GM19239 (cell line): Measurements from ENCODE around the gene TMEM134.

Experiments
- DNase-seq: peaks from one replicate; pipeline ENCODE4 v3.0.0; 2011; ENCODE audit warnings: low spot score; ENCODE audit not compliant: insufficient read length
- FAIRE-seq: peaks from 2 replicates; lab custom pipeline; 2011; peaks lifted over from hg19 to GRCh38; lab: Jason Lieb, UNC

The TMEM134 gene

DNA sequence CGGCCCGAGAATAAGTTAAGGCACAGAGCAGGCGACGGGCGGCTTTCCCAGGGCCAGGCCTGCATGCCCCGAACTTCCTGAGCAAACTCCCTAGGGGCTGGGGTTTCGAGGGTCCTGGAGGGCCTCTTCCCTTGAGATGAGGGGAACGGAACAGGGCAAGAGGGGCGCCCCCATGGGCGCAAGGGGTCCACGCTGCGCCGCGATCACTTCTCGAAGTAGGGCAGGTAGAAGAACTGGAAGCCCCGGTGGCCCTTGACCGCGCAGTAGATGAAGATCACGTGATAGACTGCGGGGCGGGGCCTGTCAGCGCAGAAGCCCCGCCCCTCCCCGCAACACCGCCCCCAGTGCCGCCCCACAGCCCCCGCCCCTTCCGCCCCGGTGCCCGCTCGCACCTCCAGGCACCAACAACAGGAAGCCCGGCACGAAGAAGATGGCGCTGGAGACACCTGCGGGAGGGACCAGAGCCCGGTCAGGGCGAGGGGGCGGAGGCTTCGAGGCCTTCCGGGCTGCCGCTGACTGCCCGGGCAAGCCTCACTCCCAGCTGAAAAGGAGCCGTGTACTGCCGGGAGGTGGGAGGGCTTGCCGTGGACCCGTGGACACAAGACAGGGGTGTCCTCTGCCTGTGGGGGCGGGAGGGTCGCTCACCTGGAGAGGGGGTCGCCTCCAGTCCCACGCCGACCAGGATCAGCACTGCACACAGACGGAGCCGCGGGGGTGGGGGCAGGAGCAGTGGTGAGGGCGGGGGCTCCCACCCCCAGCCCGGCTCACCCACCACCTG is 4.5 kb downstream of the TMEM134 start:
- FAIRE-seq (peak; percentile 89), DNase-seq (peak; percentile 93)

DNA sequence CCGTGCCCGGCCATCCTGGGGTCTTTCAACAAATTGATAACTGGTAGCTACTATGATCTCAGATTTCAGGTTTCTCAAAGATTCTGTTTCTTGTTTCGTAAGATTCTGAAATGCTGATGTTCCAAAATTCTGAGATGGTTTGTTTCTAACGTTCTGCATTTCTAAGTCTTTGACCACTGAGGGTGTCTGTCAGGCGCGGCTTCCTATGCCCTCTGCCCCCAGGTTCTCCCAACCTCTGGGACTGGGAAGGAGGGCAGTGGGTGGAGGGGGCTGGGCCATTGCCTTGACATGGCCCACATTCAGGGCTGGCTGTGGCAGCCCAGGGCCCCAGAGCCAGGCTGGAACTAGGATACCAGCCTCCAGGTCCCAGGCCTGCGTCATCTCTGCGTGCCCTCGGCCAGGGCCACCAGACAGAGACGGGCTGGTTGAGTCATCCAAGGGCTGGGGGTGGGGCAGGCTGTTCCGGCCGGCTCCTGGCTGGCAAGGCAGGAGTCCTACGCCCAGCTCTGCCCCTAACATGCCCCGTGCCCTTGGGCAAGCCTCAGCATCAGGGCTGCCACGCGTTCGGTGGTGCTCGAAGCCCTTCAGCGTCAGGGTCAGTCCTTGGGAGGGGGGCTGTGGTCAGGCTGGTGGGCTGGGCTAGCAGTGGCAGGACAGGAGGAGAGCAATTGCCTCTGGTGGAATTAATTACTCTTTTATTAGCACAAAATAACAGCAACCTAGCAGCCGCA is 5.2 kb downstream of the TMEM134 start:
- FAIRE-seq = no peak

DNA sequence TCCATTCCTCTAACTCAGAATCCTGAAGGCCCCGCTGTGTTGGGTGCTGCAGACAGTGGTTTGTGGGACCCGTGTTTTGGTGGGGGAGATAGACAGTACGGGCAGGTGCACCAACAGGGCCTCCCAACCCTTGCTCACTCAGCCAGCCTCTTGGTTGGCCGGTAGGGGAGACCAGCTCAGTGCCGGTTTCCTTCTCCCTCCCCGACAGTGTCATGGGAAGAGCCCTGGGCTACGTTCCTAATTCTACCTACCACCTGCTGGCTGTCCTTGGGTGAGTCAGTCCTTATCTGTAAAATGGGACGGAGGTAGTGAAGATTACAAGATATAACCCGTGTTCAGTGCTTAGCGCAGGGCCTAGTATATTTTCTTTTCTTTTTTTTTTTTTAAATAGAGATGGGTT is 5.9 kb downstream of the TMEM134 start:
- FAIRE-seq = no peak

More for the DNA sequence above, 5.2 kb downstream of the TMEM134 start:
- DNase-seq = no peak

DNA sequence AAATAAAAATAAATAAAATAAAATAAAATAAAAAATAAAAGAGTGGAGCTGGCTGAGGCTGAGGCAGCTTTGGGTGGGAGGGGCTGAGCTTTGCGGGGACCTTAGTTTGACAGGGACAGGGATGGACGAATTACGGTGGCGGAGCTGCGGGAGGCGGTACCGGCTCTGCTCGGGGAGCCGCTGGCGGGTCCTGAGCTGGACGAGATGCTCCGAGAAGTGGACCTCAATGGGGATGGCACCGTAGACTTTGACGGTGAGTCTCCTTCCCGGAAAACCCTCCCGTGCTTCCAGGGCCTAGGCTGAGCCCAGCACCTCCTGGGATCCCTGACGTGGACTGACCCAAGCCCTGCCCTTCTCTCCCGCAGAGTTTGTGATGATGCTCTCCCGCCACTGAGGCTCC is 10.8 kb downstream of the TMEM134 start:
- DNase-seq = no peak
- FAIRE-seq = no peak

More for the DNA sequence above, 5.9 kb downstream of the TMEM134 start:
- DNase-seq = no peak

DNA sequence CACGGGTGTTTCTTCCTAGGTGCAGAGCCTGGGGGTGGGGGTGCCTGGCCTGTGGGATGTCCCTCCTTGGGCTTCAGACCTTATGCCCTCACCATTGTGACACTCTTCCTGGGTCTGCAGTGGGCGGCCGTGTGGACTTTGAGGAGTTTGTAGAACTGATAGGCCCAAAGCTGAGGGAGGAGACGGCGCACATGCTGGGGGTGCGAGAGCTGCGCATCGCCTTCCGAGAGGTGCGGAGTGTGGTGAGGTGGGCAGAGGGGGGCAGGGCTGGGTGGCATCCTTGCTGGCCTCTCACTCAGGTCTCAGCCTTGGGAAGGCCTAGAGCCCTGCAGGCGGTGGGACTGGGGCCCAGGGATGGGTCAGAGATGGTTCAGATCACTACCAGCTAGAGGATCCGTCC is 11.6 kb downstream of the TMEM134 start:
- DNase-seq = no peak
- FAIRE-seq = no peak

DNA sequence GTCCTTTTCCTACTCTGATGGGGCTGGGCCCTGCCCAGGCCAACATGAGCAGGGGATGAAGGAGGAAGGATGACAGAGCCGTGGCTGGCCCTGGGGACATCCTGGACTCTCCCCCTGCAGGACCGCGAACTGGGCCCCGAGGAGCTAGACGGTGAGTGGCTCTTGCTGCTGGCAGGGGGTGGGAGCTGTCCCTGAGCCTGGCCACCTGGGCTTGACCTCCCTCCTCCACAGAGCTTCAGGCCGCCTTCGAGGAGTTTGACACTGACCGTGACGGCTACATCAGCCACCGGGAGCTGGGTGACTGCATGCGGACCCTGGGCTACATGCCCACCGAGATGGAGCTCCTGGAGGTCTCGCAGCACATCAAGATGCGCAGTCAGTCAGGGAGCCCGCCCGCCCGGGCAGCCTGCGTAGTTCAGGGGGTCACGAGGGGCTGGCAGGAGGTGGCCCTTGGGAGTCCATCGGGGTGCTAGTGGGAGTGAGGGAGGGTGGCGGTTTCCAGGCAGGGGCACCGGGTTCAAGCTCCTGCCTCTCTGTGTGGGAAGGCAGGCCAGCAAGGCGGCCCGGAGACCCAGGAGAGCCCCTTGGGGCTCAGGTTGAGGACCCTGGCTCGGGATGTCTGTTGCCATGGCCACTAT is 12.9 kb downstream of the TMEM134 start:
- no peak for FAIRE-seq
- no peak for DNase-seq

DNA sequence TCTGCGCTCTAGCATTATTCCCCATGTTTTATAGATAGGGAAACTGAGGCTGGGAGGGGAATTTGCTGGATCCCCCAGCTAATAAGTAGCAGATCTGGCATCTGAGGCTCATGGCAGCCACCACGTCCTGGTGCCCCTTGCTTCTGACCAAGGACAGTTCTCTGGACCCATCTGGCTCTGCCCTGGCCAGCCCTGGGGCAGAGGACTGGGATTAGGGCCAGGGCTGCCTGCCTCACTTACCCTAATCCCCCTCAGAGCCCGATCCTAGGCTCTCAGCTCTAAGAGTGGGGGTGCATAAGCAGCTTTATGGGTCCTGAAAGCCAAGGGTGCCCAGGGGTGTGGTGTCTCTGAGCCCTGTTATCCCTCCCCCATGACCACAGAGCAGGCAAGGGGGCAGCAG is 14.0 kb downstream of the TMEM134 start, which contains the start of gene CABP4:
Gene CABP4, plus strand, starts transcription at position 301 of the 400 bp plus-strand sequence. Its CDS starts 70 bp downstream, at position 371.
- FAIRE-seq (no peak), DNase-seq (no peak)

DNA sequence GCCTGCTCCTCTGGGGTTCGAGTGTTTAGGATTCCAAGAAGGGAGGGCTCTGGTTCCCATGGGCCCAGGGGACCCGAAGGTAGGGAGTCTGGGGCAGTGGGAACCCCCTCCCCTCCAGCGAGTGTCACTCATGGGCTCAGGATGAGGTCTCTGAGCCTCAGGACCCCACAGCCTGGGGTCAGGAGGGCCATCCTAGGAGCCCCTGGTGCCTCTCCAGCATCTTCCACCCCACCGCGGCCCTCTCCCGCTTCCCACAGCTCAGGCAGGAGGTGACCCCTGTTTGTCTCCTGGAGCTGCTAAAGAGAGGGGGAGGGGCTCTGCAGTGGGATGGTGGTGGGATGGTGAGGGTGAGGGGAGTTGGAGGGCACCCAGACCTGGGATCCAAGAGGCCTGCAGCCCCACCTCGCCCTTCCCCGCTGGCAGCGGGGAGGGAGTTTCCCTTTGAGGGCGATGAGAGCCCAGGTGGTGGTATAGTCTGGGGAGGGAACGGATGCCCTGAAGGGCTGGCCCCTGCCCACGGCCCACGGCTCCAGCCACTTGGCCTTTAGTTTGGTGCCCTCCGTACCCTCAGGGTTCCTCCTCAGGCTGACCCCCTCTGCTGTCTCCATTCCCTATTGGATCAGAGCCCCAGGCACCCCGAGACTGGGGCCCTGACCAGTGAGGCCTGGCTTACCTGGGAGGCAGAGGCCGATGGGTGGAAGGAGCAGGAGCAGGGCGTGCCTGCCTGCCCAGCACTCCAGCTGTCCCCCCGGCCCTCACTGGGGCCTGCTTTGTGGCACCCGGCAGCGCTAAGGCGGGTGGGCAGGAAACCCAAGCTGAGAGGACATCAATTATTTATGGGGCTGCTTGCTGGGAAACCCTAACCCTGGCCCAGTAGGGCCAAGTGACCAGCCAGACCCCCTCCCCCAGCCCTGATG is 15.0 kb downstream of the TMEM134 start:
- FAIRE-seq = no peak
- DNase-seq = no peak

DNA sequence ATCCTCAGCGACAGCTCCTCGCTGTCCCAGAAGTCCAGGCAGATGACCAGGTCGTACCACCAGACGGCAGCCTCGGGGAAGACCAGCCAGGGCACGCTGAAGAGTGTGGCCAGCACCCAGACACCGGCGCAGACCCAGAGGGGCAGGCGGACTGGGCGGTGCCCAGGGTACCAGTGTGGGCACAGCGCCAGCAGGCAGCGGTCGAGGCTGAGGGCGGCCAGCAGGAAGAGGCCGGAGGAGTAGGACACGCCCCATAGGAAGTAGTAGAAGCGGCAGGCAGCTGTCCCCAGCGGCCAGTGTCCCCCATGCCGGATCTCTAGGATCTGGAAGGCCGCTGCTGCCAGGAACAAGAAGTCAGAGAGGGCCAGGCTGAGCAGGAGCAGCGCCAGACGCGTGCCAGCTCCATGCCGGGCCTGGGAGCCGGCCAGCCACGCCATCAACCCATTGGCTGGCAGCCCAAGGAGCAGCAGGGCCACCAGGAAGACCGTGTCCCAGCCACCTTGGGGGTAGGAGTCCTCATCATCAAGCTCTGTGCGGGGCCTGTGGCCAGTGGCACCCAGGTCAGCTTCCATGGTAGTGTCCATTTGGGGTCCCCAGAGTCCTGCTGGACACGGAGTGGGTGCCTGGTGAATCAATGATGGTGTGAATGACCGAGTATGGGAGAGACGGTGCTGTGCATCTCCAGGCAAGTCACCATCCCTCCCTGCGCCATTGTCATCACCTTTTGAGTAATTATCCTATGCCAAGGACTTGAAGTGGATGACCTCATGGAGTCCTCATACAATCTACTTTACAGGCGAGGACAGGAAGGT is 16.7 kb downstream of the TMEM134 start, which contains the start of gene GPR152:
Gene GPR152, minus strand, starts transcription at position 589 of the 812 bp plus-strand sequence. Its CDS starts 5 bp downstream, at position 584.
- FAIRE-seq (no peak), DNase-seq (no peak)

DNA sequence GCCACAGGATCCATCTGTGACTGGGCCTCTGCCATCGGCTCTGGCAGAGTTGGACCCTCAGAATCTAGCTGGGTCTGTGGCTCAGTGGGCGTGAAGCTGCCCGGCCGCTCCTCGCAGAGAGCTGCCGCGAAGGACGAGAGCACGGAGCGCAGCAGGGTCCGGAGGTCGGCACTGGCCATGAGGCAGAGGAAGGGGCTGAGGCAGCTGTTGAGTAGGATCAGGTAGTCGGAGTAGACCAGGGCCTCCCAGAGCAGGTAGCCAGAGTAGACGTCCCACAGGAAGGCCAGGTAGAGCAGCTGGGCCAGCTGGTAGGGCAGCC is 17.4 kb downstream of the TMEM134 start:
- DNase-seq (no peak), FAIRE-seq (no peak)

DNA sequence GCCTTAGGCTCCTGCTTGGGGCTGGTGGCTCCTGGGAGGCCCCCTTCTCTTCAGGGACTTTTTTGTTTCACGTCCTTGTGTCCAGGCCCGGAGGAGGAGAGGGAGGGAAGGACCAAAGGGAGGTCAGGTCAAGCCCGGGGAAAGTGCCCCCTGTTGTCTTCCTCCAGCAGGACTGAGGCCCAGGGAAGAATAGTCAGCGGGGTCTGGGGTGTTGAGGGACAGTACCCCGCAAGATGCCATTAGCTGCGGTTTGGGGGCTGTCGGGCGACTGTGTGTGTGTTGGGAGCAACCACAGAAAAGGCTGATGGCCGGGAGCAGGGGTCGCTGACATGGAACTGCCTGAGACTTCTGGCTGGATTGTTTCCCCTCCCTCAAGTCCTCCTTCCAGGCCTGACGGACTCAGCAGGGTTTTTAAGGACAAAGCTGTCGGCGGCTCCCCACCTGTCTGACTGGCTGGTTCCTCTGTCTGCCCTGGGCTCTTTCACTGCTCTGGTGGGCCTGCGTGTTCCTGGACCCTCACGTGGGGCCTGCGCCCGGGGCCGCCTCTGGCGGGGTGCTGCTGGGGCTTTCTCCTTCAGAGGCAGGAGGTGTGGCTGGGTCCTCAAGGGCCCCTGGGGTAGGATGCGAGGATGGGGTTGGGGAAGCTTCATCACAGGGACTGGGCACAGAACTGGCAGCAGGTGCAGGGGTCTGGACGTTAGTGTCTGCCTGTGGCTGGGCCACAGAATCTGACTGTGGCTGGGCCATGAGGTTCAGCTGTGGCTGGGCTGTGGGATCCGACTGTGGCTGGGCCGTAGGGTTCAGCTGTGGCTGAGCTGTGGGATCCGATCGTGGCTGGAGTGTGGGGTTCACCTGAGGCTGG is 18.0 kb downstream of the TMEM134 start:
- FAIRE-seq (no peak), DNase-seq (no peak)

DNA sequence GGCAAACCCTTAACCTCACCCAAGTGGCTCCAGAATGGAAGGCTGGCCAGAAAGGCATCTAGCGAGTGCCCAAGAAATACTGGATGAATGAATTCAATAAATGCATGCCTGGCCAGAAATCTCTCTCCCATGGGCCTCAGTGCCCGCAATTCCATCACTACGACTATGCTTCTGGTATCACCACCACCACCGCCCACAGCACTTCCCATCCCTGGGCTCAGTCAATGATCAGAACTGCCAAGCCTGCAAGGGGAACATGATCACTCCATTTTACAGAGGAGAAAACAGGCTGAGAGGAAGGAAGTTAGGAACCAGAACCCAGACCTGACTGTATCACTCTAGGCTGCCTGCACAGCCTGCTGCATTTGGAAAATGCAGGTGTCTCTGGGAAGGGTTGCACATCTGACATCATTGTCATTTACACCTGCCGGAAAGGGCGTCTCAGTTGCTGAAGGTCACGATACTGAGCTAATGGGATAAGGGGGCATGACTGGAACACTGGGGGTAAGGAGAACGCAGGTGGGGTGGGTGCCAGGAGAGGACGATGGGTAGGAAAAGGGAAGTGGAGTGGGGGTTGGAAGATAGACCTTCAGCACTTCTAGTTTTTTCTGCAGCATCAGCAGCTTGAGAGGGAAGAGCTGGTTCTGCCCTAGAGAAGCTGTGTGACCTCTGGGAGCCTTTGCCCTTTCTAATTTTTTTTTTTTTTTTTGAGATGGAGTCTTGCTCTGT is 19.8 kb downstream of the TMEM134 start:
- DNase-seq (no peak), FAIRE-seq (no peak)

DNA sequence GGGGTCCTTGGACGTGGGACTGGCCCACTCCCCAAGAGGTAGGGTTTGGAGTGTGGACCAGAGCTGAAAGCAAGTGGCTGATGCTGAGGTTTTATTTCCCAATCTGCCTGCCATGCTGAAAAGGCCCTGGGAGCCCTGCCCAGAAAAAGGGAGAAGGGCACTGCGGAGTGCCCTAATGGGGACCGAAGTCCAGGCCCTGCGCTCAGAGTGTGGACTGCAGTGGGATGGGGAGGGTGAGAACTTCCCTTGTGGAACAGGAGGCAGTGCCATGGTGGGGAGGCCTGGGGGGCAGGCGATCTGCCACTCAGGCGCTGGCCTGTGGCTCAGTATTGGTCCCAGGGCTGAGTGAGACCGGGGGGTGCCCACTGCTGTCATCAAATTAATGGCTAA is 20.8 kb downstream of the TMEM134 start:
- FAIRE-seq (no peak), DNase-seq (no peak)

DNA sequence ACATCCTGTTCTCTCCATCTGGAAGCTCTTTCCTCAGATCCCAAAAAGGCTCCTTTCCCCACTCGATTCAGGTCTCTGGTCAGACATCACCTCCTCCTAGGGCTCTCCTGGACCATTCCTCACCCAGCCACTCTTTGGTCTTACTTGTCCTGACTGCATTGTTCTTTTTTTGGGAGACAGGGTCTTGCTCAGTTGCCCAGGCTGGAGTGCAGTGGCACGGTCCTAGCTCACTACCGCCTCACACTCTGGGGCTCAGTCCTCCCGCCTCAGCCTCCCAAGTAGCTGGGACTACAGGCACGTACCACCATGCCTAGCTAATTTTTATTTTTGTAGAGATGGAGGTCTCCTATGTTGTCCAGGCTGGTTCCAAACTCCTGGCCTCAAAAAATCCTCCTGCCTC is 23.5 kb downstream of the TMEM134 start:
- FAIRE-seq = no peak

DNA sequence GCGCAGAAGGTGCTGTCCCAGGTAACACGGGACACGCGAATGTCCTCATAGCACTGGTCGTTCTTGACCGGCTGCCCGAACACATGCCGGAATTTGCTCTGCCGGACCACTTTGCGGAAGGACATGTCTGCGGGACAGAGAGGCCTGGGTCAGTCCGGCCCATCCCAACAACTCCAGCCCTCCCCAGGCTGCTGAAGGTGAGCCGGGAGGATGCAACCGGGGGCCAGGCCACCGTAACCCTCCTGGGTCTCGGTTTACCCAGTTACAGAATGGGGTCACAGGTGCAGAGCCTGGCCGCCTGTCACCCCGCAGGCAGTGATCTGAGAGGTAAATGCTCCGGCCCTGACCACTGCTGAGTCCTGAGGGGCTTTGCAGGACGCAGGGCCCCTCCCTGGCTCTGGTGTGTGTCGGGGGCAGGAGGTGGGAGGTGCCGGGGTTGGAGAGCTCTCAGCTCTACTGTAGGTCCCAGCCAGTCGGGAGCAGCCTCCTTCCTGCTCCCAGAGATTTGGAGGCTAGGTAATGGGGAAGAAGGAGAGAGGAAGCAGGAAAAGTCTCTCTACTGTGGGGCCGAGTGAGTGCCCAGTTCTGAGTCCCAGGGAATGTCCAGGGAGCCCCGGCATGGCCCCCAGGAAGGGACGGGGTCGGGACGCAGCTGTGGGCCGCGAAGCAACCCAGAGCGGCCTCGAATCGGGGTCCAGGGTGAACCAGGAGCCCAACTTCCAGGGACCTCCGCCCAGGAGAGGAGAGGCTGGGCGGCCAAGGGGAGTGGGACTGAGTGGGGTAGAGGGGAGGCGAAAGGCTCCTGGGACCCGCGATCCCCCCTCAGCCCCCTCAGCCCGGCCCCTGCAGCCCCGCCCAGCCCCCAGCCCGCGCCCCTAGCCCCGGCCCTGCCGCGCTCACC is 26.3 kb downstream of the TMEM134 start:
- FAIRE-seq (no peak), DNase-seq (no peak)

More for the DNA sequence above, 23.5 kb downstream of the TMEM134 start:
- DNase-seq = no peak

DNA sequence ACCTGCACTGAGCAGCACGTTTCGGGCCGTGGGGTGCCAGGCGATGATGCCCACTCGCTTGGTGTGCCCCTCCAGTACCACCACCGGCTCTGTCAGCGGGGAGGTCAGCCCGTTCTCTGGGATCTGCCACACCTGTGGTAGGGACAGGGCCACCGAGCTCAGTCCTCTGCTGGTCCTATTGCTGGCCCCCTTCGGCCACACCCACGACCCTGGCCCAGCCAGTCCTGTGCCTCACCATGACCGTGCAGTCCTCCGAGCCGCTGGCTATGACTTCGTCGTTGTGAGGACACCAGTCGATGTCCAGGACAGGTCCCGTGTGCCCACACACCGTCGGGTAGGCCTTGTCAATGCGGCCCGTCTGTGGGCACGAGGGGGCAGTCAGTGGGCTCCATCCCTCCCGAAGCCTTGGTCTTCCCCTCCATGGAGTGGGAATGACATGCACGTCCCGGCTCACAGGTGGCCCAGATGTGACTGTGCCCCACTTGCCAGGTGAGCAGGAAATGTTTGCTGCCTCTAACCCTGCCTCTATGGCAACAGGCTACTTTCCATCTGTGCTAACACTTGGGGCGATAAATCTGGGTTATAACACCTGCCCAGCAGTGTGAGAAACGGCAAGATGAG is 27.2 kb downstream of the TMEM134 start:
- no peak for DNase-seq
- no peak for FAIRE-seq
